Measurements from ENCODE around the gene AKT1S1.

The AKT1S1 gene

GRCh38 chr19:49871349-49871985 is 5.7 kb downstream of the AKT1S1 start:
- TF ChIP-seq POLR2AphosphoS5 (IDR thresholded peaks at IDR 0.05; ENCODE audit: low read depth, low read length) (no peak), PAX5 (IDR thresholded peaks at IDR 0.05; ENCODE audit: insufficient read depth, low read length, severe bottlenecking) (no peak), SPI1 (IDR thresholded peaks at IDR 0.05; ENCODE audit: low read depth, low read length) (no peak), POLR2A (IDR thresholded peaks at IDR 0.05; ENCODE audit: low read depth, low read length) (no peak), TAF1 (IDR thresholded peaks at IDR 0.05; ENCODE audit: low read depth, low read length) (no peak), POU2F2 (IDR thresholded peaks at IDR 0.05; ENCODE audit: low read depth, low read length) (no peak)
- FAIRE-seq (no peak), DNase-seq (ENCODE audit: insufficient read length, low spot score) (no peak)

- FAIRE-seq, result no peak
These were observed 6.8 kb downstream of the AKT1S1 start for GRCh38 chr19:49870309-49870901.

GRCh38 chr19:49869484-49870308 is 7.5 kb downstream of the AKT1S1 start:
- FAIRE-seq (peak; percentile 98), DNase-seq (ENCODE audit: insufficient read length, low spot score) (peak; percentile 79)
- TF ChIP-seq POLR2AphosphoS5 (IDR thresholded peaks at IDR 0.05; ENCODE audit: low read depth, low read length), result no peak; the same call in 1 of the 2 replicates
- 0 out of 2 replicates have a peak, but pooled peaks have one; percentile 20 for TF ChIP-seq POLR2A (IDR thresholded peaks at IDR 0.05; ENCODE audit: low read depth, low read length)

More at GRCh38 chr19:49870309-49870901, 6.8 kb downstream of the AKT1S1 start:
- TF ChIP-seq POU2F2 (IDR thresholded peaks at IDR 0.05; ENCODE audit: low read depth, low read length) (no peak), POLR2AphosphoS5 (IDR thresholded peaks at IDR 0.05; ENCODE audit: low read depth, low read length) (no peak), TAF1 (IDR thresholded peaks at IDR 0.05; ENCODE audit: low read depth, low read length) (no peak), SPI1 (IDR thresholded peaks at IDR 0.05; ENCODE audit: low read depth, low read length) (no peak), PAX5 (IDR thresholded peaks at IDR 0.05; ENCODE audit: insufficient read depth, low read length, severe bottlenecking) (no peak), POLR2A (IDR thresholded peaks at IDR 0.05; ENCODE audit: low read depth, low read length) (no peak)
- no peak for DNase-seq (ENCODE audit: insufficient read length, low spot score)

DNA sequence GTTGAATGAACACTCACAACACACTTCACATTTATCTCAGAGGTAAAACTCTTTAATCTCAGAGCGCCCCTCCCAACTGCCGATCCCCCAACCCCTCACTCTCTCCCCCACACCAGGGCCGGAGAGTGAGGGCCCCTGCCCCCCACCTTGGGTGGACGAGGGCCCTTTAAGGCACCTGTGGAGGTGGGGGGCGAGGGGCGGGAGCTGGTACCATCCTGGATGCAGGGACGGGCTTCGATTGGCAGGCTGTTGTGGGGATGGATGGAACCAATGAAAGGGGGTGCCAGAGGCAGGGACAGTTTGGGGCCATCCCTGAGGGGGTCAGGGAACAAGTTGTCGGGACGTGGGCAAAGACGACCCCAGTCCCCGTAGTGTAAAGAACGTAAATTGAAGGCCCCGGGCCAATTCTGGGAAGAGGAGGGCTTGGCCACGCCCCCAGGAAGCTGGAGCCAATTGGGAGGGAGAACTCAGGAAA is 8.1 kb downstream of the AKT1S1 start:
- no peak for DNase-seq (ENCODE audit: insufficient read length, low spot score)
- FAIRE-seq, result no peak
- TF ChIP-seq POLR2AphosphoS5 (IDR thresholded peaks at IDR 0.05; ENCODE audit: low read depth, low read length) (no peak), PAX5 (IDR thresholded peaks at IDR 0.05; ENCODE audit: insufficient read depth, low read length, severe bottlenecking) (no peak), TAF1 (IDR thresholded peaks at IDR 0.05; ENCODE audit: low read depth, low read length) (no peak), POLR2A (IDR thresholded peaks at IDR 0.05; ENCODE audit: low read depth, low read length) (no peak; the same call in 1 of the 2 replicates), SPI1 (IDR thresholded peaks at IDR 0.05; ENCODE audit: low read depth, low read length) (no peak), POU2F2 (IDR thresholded peaks at IDR 0.05; ENCODE audit: low read depth, low read length) (no peak)

DNA sequence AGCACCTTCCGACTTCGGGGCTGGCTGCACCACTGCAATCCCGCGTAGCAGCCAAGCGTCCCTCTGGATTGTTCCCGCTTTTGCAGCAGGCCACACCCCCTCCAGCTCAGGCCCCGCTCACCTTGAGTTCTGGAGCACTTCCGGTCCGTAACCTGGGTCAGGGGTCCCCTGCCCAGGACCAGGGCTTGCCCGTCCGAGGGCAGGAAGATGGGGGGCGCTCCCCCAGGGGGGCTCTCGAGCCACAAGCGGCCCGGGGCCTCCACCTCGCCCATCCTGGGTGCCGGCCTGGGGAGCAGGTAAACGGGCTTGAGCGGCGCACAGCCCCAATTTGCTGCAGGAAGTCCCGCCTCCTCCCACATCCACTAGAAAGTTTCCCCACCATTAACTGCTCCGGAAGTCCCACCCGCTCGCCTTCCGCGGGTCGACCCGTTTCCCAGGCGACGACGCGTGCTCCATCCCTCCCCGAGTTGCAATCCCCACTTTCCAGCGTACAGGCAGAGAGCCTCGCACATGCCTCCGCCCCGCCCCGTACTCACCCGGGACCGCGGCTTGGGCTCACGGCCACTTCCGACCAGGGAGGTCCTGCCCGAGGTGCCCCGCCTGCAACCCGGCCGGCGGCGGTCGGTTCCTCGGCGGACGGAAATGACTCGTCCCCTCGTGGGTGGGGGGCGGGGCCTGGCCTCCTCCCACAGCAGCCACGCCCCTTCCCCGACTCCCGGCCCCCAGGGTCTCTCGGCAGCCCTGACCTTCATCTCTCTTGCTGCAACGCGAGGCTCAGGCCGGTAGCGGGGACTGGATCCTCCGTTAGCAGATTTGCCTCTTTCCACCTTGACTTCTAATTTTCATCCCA is 10.0 kb downstream of the AKT1S1 start, which contains the start of gene PNKP:
TSS of gene PNKP (minus strand) at position 644 of the 850 bp plus-strand sequence. CDS start at position 272, 372 bp downstream.
- peak; percentile 95 for FAIRE-seq

GRCh38 chr19:49864890-49865289 is 12.3 kb downstream of the AKT1S1 start:
- FAIRE-seq, result no peak
- no peak for TF ChIP-seq PAX5 (IDR thresholded peaks at IDR 0.05; ENCODE audit: insufficient read depth, low read length, severe bottlenecking)
- no peak for TF ChIP-seq POU2F2 (IDR thresholded peaks at IDR 0.05; ENCODE audit: low read depth, low read length)
- TF ChIP-seq TAF1 (IDR thresholded peaks at IDR 0.05; ENCODE audit: low read depth, low read length), result no peak
- no peak for TF ChIP-seq POLR2AphosphoS5 (IDR thresholded peaks at IDR 0.05; ENCODE audit: low read depth, low read length)
- no peak for TF ChIP-seq SPI1 (IDR thresholded peaks at IDR 0.05; ENCODE audit: low read depth, low read length)
- no peak for TF ChIP-seq POLR2A (IDR thresholded peaks at IDR 0.05; ENCODE audit: low read depth, low read length)
- no peak for DNase-seq (ENCODE audit: insufficient read length, low spot score)

More for the DNA sequence above, 10.0 kb downstream of the AKT1S1 start, which contains the start of gene PNKP:
- TF ChIP-seq POLR2AphosphoS5 (IDR thresholded peaks at IDR 0.05; ENCODE audit: low read depth, low read length) (peak; percentile 82), POLR2A (IDR thresholded peaks at IDR 0.05; ENCODE audit: low read depth, low read length) (peak; percentile 81), SPI1 (IDR thresholded peaks at IDR 0.05; ENCODE audit: low read depth, low read length) (0 out of 2 replicates have a peak, but pooled peaks have one; percentile 13), PAX5 (IDR thresholded peaks at IDR 0.05; ENCODE audit: insufficient read depth, low read length, severe bottlenecking) (no peak)
- DNase-seq (ENCODE audit: insufficient read length, low spot score), result peak; percentile 95

GRCh38 chr19:49863935-49864320 is 13.2 kb downstream of the AKT1S1 start:
- TF ChIP-seq POLR2A (IDR thresholded peaks at IDR 0.05; ENCODE audit: low read depth, low read length), result no peak
- no peak for FAIRE-seq
- DNase-seq (ENCODE audit: insufficient read length, low spot score), result no peak

- DNase-seq (ENCODE audit: insufficient read length, low spot score), result no peak
- FAIRE-seq, result no peak
- no peak for TF ChIP-seq SPI1 (IDR thresholded peaks at IDR 0.05; ENCODE audit: low read depth, low read length)
- no peak for TF ChIP-seq TAF1 (IDR thresholded peaks at IDR 0.05; ENCODE audit: low read depth, low read length)
- TF ChIP-seq POLR2A (IDR thresholded peaks at IDR 0.05; ENCODE audit: low read depth, low read length), result no peak
- TF ChIP-seq POLR2AphosphoS5 (IDR thresholded peaks at IDR 0.05; ENCODE audit: low read depth, low read length), result no peak
- no peak for TF ChIP-seq PAX5 (IDR thresholded peaks at IDR 0.05; ENCODE audit: insufficient read depth, low read length, severe bottlenecking)
- TF ChIP-seq POU2F2 (IDR thresholded peaks at IDR 0.05; ENCODE audit: low read depth, low read length), result no peak
These were observed 13.8 kb downstream of the AKT1S1 start for GRCh38 chr19:49863254-49863934.

Data from GM12891 (cell line).